C4-2B (cell line): ENCODE data around the gene TIGAR.
A peak's percentile ranks its signal among the peaks of the same experiment; 100 is the strongest.

ENCODE experiments used
- ZFX ChIP-seq: fragments of 450-650 bp; IDR thresholded peaks from 2 replicates; pipeline ENCODE4 v1.6.1; 2017
- TF ChIP-seq, protein P1 (sequence below): fragments of 450-650 bp; conservative IDR thresholded peaks from 2 replicates; pipeline ENCODE4 v1.5.1; 2017; ENCODE audit warnings: mild to moderate bottlenecking

DNA sequence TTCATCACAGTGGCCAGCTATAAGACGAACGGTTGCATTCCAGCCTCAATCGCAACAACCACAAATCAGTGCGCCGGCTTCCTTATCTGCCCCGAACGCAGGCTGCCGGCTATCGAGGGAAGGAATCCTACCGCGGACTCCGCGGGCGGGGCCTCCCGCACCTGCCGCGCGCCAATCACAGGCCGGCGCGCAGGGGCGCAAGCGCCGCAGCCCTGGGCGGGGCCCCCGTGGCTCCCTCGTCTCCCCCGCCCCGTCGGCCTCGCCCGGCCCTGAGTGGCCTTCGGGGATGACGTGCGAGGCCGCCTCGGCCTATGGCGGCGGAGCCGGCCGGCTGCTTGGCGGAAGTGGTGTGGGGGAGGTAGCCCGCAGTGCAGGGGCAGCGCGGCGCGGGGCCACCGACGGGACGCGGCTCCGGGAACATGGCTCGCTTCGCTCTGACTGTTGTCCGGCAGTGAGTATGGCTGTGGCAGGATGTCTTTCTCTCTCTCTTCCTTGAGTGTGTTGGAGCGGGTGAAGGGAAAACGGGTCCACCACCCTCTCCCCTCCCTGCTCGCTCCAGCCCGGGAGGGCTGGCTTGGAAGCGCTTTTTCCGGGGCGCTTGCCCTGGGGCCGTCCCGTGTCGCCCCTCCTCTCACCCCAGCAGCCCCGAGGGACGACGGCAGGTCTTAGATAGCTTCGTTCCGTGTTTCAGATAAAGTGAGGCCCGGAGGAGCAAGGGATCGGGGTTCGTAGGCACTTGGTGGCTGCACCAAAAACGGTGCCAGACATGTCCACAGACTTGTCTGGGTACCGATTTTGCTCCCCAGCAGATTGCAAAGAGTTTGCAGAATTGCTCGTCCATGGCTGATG, at the start of gene TIGAR:
- TF ChIP-seq, protein P1, sequence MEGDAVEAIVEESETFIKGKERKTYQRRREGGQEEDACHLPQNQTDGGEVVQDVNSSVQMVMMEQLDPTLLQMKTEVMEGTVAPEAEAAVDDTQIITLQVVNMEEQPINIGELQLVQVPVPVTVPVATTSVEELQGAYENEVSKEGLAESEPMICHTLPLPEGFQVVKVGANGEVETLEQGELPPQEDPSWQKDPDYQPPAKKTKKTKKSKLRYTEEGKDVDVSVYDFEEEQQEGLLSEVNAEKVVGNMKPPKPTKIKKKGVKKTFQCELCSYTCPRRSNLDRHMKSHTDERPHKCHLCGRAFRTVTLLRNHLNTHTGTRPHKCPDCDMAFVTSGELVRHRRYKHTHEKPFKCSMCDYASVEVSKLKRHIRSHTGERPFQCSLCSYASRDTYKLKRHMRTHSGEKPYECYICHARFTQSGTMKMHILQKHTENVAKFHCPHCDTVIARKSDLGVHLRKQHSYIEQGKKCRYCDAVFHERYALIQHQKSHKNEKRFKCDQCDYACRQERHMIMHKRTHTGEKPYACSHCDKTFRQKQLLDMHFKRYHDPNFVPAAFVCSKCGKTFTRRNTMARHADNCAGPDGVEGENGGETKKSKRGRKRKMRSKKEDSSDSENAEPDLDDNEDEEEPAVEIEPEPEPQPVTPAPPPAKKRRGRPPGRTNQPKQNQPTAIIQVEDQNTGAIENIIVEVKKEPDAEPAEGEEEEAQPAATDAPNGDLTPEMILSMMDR: no peak
- TF ChIP-seq ZFX: peak; percentile 18; the same call in 1 of the 2 replicates
